Measurements from ENCODE around the gene ZNRF1.
"Not testable (repeated sequence)": the region's sequence is repeated elsewhere in the genome, so short reads cannot be mapped to it uniquely, and the experiment has no call there.

The ZNRF1 gene

DNA sequence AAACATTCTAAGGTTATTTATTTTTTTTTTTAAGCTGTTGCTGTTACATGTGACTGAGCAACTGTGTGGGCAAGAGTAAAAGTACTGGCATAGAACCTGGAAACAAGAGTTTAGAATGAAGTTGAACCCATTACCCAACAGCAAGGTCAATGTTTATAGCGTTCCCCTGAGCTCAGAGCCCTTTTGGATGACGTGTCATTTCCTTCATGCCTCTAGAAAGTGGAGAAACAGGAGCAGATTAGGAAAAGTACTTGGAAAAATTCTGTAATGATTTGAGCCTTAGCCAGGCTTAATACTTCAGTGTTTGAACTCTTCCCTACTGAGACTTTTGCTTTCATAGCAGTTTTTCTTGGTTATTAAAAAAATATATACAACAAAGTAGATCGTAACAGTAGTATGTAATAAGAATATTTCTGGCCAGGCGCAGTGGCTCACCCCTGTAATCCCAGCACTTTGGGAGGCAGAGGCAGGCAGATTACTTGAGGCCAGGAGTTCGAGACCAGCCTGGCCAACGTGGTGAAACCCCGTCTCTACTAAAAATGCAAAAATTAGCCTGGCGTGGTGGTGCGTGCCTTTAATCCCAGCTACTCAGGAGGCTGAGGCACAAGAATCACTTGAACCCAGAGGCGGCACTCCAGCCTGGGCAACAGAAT lies 27.5 kb downstream of the ZNRF1 start:
- DNase-seq (ENCODE audit: low read depth in 2 of 2): not testable (repeated sequence)

GRCh38 chr16:75026892-75027391 lies 28.1 kb downstream of the ZNRF1 start:
- DNase-seq (ENCODE audit: low read depth in 2 of 2): no peak

- no peak for DNase-seq (ENCODE audit: low read depth in 2 of 2)
These were observed 28.9 kb downstream of the ZNRF1 start for GRCh38 chr16:75027520-75028300.

- no peak for DNase-seq (ENCODE audit: low read depth in 2 of 2)
These were observed 29.8 kb downstream of the ZNRF1 start for GRCh38 chr16:75028544-75029135.

DNA sequence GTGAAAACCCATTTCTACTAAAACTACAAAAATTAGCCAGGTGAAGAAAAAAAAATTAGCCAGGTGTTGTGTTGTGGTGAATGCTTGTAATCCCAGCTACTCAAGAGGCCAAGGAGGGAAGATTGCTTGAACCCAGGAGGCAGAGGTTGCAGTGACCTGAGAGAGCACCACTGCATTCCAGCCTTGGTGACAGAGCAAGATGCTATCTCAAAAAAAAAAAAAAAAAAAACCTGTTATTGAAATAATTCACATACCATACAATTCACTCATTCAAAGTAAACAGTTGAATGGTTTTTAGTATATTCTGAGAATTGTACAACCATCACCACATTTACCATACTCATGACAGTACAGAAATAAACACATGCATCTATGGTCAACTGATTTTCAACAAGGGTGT lies 31.0 kb downstream of the ZNRF1 start:
- DNase-seq (ENCODE audit: low read depth in 2 of 2): no peak

GRCh38 chr16:75032655-75033054 lies 33.8 kb downstream of the ZNRF1 start:
- DNase-seq (ENCODE audit: low read depth in 2 of 2): no peak

- no peak for DNase-seq (ENCODE audit: low read depth in 2 of 2)
These were observed 36.7 kb downstream of the ZNRF1 start for GRCh38 chr16:75035410-75035968.

- DNase-seq (ENCODE audit: low read depth in 2 of 2): no peak
These were observed 39.4 kb downstream of the ZNRF1 start for GRCh38 chr16:75038036-75038858.

GRCh38 chr16:75039941-75040340 lies 41.1 kb downstream of the ZNRF1 start:
- DNase-seq (ENCODE audit: low read depth in 2 of 2): no peak

DNA sequence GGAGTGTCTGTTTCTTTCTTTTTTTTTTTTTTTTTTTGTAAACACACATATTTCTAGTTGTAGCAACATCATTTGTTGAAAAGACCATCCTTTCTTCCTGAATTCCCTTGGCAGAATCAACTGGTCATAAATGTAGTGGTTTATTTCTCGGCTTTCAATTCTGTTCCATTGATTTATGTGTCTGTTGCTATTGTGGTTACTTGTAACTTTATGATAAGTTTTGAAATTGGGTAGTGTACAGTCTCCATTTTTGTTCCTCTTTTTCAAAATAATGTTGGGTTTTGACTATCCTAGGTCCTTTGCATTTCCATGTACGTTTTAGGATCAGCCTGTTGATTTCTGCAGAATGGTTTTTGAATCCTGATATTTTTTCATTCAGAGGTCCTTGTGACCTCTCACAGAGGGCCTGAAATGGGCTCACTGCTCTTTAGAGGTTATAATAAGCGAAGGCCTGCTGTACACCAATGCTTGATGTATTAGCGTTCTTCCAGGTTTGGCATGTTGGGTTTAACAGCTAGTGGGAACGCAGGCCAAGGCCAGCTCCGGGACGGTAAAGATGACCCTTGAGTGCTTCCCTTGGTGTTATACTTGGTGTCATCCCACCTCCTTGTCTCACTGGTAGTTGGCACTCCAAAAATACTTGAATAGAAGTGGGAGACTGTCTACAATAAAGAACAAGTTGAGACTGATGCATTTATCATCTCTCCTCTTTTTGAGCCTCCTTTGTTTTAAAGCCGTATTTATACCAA lies 43.8 kb downstream of the ZNRF1 start:
- DNase-seq (ENCODE audit: low read depth in 2 of 2): no peak

DNA sequence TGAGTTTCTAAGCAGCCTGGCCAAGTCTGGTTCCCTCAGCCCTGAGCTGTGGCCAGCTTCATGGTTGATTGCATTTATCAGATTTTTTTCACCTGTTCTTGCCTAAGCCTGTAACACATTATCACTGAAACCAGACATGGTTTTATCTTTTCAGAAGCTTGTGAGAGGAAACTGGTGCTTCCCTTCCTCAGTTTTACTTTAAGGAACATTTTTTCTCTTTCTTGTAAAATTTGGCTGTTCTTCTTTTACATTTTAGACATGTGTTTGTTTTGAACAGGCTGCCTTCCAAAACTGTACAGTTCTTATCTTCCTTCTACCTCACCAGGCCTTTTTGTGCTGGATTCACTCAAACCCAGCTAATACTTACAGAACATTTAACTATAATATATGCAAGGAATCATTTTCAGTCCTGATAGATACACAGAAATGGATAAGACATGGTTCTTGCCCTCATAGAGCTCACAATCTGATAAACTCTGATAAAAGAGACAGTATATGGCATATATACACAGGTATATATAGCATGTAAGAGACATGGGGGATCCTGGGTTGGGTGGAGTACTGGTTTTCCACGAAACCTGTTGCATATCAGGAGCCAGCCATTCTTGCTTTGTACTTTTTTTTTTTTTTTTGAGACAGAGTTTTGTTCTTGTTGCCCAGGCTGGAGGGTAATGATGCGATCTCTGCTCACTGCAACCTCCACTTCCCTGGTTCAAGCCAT lies 44.5 kb downstream of the ZNRF1 start:
- no peak for DNase-seq (ENCODE audit: low read depth in 2 of 2)

DNA sequence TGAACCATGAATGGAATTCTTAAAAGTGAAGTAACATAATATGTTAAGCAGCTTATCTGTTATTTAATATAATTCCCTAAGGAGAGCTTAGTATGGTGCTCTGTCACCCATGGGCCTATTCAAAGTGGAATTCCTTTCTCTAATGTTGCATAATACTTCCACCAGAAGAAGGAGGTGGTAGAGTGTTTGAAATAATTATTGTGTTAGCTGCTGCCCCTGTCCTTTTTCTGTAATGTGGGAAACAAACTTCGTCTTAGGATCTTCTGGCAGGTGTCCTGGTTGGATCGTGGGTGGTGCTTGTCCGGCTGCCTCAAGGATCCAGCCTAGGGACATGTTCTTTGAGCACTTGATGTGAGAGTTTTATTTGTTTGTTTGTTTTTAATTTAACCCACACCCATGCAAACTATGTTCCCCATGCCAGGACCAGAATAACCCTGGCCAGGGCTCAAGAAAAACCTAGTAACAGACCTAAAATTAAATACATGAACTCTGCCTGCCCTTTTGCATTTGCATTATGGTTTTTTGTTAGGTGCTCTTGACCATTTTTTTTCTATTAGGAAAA lies 46.1 kb downstream of the ZNRF1 start:
- DNase-seq (ENCODE audit: low read depth in 2 of 2): no peak

GRCh38 chr16:75045424-75045823 lies 46.6 kb downstream of the ZNRF1 start:
- no peak for DNase-seq (ENCODE audit: low read depth in 2 of 2)

DNA sequence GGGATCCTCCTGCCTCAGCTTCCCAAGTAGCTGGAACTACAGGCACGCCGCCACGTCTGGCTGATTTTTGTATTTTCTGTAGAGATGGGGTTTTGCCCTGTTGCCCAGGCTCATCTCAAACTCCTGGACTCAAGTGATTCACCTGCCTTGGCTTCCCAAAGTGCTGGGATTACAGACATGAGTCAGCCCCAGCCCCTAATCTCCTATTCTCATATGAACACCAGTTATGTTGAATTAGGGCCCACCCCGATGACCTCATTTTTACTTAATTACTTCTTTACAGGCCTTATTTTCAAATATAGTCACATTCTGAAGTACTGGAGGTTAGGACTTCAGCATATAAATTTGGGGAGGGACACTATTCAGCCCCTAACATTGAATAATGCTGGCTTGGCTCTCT lies 49.2 kb downstream of the ZNRF1 start:
- DNase-seq (ENCODE audit: low read depth in 2 of 2): no peak

- no peak for DNase-seq (ENCODE audit: low read depth in 2 of 2)
These were observed 49.7 kb downstream of the ZNRF1 start for GRCh38 chr16:75048530-75048929.

DNA sequence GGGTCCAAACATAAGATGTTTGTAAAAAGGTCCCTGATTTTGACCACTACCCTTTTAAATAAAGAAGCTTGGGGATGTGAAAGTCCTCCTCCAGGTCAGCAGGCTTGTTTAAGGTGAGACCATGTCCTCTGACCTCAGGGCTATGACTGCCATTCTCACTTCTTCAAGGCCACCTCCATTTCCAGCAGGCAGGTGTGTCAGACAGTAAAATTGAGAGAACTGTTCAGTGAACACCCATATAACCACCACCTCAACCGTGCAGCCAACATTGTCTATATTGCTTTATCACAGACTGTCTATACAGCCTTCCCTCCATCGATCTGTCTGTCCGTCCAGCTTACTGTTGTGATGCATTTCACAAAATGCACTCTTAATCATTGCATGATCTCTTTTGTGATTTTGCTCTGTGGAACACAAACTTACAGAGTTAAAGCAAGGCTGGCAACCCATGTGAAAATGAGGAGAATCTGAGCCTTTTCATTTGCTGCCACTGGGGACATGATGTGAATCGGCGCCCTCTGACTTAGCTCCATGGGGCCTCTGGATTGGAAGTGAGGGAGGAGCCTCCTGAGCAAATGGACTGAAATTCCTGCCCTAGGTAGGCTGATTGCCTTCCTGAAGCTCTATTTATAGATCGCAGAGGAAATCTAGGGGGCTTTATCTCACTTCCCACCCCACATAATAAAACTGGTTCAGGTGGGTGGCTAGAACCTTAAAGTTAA lies 53.8 kb downstream of the ZNRF1 start:
- DNase-seq (ENCODE audit: low read depth in 2 of 2): no peak

GRCh38 chr16:75053791-75054555 lies 55.1 kb downstream of the ZNRF1 start:
- DNase-seq (ENCODE audit: low read depth in 2 of 2): no peak

GRCh38 chr16:75054556-75054947 lies 55.7 kb downstream of the ZNRF1 start:
- no peak for DNase-seq (ENCODE audit: low read depth in 2 of 2)

GRCh38 chr16:75058806-75059205 lies 60.0 kb downstream of the ZNRF1 start:
- no peak for DNase-seq (ENCODE audit: low read depth in 2 of 2)

All from stimulated activated CD8-positive, alpha-beta memory T cell treated with anti-CD3 and anti-CD28 coated beads, Interleukin-2, amount 100 ng/mL, for 1 hour (primary cell).